Measurements from ENCODE around the gene USP33. TPM values are rescaled to one million over a fixed set of nuclear protein-coding genes. Genes with fewer than 3 reads are reported as not detected.

Gene USP33
- total and polyA plus RNA-seq, 9 of the 15 experiments (the other 6 are each of a cell fraction or from before 2014, with no cell fraction given), result 22.4 to 83.5 (median 44.7) TPM

- no peak overlapping the region for H3K27ac ChIP-seq (ENCODE audit: extremely low read depth, low read depth, low read length)
- H3K36me3 ChIP-seq (ENCODE audit: control insufficient read depth, insufficient read depth, low read length), result peaks cover 14% of the 10 kb centered on the region; the same call in 2 of the 3 replicates
- H3K4me1 ChIP-seq (replicated peaks in 1 of 2; ENCODE audit: control insufficient read depth in 2 of 2, insufficient read depth in 2 of 2, low read length in 2 of 2), result no peaks in the 10 kb centered on the region
- no peak for TF ChIP-seq MBD2 (IDR thresholded peaks at IDR 0.05; ENCODE audit: borderline replicate concordance, low read depth)
- TF ChIP-seq HDGF (IDR thresholded peaks at IDR 0.05), result no peak
- no peak for TF ChIP-seq FOXJ2 (tag; IDR thresholded peaks at IDR 0.05)
- TF ChIP-seq POLR2G (IDR thresholded peaks at IDR 0.05; ENCODE audit: low read depth, low read length), result no peak
- H3K9me3 ChIP-seq (replicated peaks; ENCODE audit: control insufficient read depth, insufficient read depth, low read depth, low read length), result no peaks in the 10 kb centered on the region
- no peak overlapping the region for H2AFZ ChIP-seq (ENCODE audit: low read depth, low read length)
- no peak for ATAC-seq
- no peak overlapping the region for H3K4me2 ChIP-seq (ENCODE audit: insufficient read depth, low read length)
- no peaks in the 10 kb centered on the region for H3K9me1 ChIP-seq (ENCODE audit: control insufficient read depth, insufficient read depth, low read length)
- no peaks in the 10 kb centered on the region for H3K79me2 ChIP-seq (ENCODE audit: control insufficient read depth, insufficient read depth, low read length)
- in situ Hi-C loops (cut with MboI), result no loop called here
- FAIRE-seq, result no peak
- DNase-seq (ENCODE audit: extremely low read depth in 1 of 4, low spot score in 3 of 4), result no peak
- CTCF ChIA-PET (ENCODE audit: low intra/inter-chr PET ratio), result no interaction called here
- H3K4me3 ChIP-seq, result no peak overlapping the region
- no peak overlapping the region for H3K9ac ChIP-seq (ENCODE audit: insufficient read depth in 1 of 2, low read depth in 2 of 2, low read length in 2 of 2)
- POLR2A ChIA-PET, result interaction anchor here (1.3 kb wide), 1 partner anchor 34 kb away, joined by 3 read pairs; no protein-coding TSS in a partner anchor
- intact Hi-C loops (cut with micrococcal nuclease), result no loop called here
- BruUV-seq (replicated peaks), result no TSS peak
- H3K27me3 ChIP-seq (ENCODE audit: control insufficient read depth in 2 of 2, insufficient read depth in 2 of 2, low read length in 2 of 2), result no peaks in the 10 kb centered on the region
- no peaks in the 10 kb centered on the region for H4K20me1 ChIP-seq (replicated peaks; ENCODE audit: control insufficient read depth, insufficient read depth, low read length)
These were observed 38.3 kb upstream of the USP33 start for GRCh38 chr1:77797991-77798390.

GRCh38 chr1:77796695-77797405 lies 37.2 kb upstream of the USP33 start:
- ChIA-PET POLR2A (interaction anchor here (1.0 kb wide), 1 partner anchor 294 kb away, joined by 3 read pairs; no protein-coding TSS in a partner anchor), CTCF (ENCODE audit: low intra/inter-chr PET ratio) (interaction anchor here (0.6 kb wide), 1 partner anchor 346 kb away, joined by 4 read pairs; no protein-coding TSS in a partner anchor)
- Histone ChIP-seq H3K4me2 (ENCODE audit: insufficient read depth, low read length) (no peak overlapping the region), H3K79me2 (ENCODE audit: control insufficient read depth, insufficient read depth, low read length) (no peaks in the 10 kb centered on the region), H3K27me3 (ENCODE audit: control insufficient read depth in 2 of 2, insufficient read depth in 2 of 2, low read length in 2 of 2) (no peaks in the 10 kb centered on the region), H4K20me1 (replicated peaks; ENCODE audit: control insufficient read depth, insufficient read depth, low read length) (no peaks in the 10 kb centered on the region), H3K9me1 (ENCODE audit: control insufficient read depth, insufficient read depth, low read length) (no peaks in the 10 kb centered on the region), H3K27ac (ENCODE audit: extremely low read depth, low read depth, low read length) (no peak overlapping the region), H3K4me3 (no peak overlapping the region), H3K36me3 (ENCODE audit: control insufficient read depth, insufficient read depth, low read length) (peaks cover 9% of the 10 kb centered on the region; the same call in 2 of the 3 replicates), H2AFZ (ENCODE audit: low read depth, low read length) (no peak overlapping the region), H3K4me1 (replicated peaks in 1 of 2; ENCODE audit: control insufficient read depth in 2 of 2, insufficient read depth in 2 of 2, low read length in 2 of 2) (no peaks in the 10 kb centered on the region), H3K9me3 (replicated peaks; ENCODE audit: control insufficient read depth, insufficient read depth, low read depth, low read length) (no peaks in the 10 kb centered on the region), H3K9ac (ENCODE audit: insufficient read depth in 1 of 2, low read depth in 2 of 2, low read length in 2 of 2) (no peak overlapping the region)
- DNase-seq (ENCODE audit: extremely low read depth in 1 of 4, low spot score in 3 of 4) (peak in 2 of 4 experiments; percentile 12 to 21), FAIRE-seq (no peak), ATAC-seq (peak; percentile 72; the same call in 2 of the 3 replicates)
- intact Hi-C loops (cut with micrococcal nuclease), result no loop called here
- BruUV-seq (replicated peaks), result no TSS peak
- in situ Hi-C loops (cut with MboI), result no loop called here
- 66% methylated on average over 5 of the region's 5 CpGs for WGBS (ENCODE audit: insufficient coverage, low coverage, missing lambda C conversion rate)
- TF ChIP-seq, protein P1, sequence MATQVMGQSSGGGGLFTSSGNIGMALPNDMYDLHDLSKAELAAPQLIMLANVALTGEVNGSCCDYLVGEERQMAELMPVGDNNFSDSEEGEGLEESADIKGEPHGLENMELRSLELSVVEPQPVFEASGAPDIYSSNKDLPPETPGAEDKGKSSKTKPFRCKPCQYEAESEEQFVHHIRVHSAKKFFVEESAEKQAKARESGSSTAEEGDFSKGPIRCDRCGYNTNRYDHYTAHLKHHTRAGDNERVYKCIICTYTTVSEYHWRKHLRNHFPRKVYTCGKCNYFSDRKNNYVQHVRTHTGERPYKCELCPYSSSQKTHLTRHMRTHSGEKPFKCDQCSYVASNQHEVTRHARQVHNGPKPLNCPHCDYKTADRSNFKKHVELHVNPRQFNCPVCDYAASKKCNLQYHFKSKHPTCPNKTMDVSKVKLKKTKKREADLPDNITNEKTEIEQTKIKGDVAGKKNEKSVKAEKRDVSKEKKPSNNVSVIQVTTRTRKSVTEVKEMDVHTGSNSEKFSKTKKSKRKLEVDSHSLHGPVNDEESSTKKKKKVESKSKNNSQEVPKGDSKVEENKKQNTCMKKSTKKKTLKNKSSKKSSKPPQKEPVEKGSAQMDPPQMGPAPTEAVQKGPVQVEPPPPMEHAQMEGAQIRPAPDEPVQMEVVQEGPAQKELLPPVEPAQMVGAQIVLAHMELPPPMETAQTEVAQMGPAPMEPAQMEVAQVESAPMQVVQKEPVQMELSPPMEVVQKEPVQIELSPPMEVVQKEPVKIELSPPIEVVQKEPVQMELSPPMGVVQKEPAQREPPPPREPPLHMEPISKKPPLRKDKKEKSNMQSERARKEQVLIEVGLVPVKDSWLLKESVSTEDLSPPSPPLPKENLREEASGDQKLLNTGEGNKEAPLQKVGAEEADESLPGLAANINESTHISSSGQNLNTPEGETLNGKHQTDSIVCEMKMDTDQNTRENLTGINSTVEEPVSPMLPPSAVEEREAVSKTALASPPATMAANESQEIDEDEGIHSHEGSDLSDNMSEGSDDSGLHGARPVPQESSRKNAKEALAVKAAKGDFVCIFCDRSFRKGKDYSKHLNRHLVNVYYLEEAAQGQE (IDR thresholded peaks at IDR 0.05; ENCODE audit: borderline replicate concordance), result peak; percentile 7; the same call in 1 of the 2 replicates
- TF ChIP-seq, protein P1 (CRISPR knock-in tag; IDR thresholded peaks at IDR 0.05; ENCODE audit: low read depth), result no peak
- TF ChIP-seq KDM1A (IDR thresholded peaks at IDR 0.05), result no peak
